T-cell (primary cell): ENCODE results near the gene FZD1. TPM values are rescaled to one million over a fixed set of nuclear protein-coding genes. Genes with fewer than 3 reads are reported as not detected.
"Not testable (repeated sequence)": the region's sequence is repeated elsewhere in the genome, so short reads cannot be mapped to it uniquely, and the experiment has no call there.

Experiments used
- ATAC-seq, 4 experiments: fragments of 200-7000 bp in 3 of 4; fragments of 150-1000 bp in 1 of 4; cut with Tn5 transposase; replicated peaks in 1 of 4; 1 replicate in 3 of 4; 2 replicates in 1 of 4; pipeline ENCODE4 v1.10.0; 2021; ENCODE audit warnings: moderate library complexity in 3 of 4, mild to moderate bottlenecking in 2 of 4, moderate number of reproducible peaks in 1 of 4
- CTCF ChIA-PET, 2 donors: fragments of 300-600 bp; sonication (Branson Sonifier 250); formaldehyde crosslinking; loops; one replicate each; lab custom pipeline; 2022; ENCODE audit warnings: antibody characterized with exemption in 2 of 2; lab: Charles Lee
- POLR2A ChIA-PET, 2 donors: fragments of 300-600 bp; sonication (Branson Sonifier 250); formaldehyde crosslinking; loops; one replicate each; lab custom pipeline; 2022; ENCODE audit warnings: antibody characterized with exemption in 2 of 2; lab: Charles Lee
- DNase-seq, 35 experiments: peaks; one replicate each; pipeline versions ENCODE4 v3.0.0 to v3.0.0-alpha.2; 2013 to 2023
- H3K27ac ChIP-seq: one replicate; pipeline ENCODE4 v1.5.1; 2013; ENCODE audit warnings: low read length
- H3K27me3 ChIP-seq, 2 experiments: replicated peaks in 1 of 2; 1 replicate in 1 of 2; 2 replicates in 1 of 2; pipeline versions ENCODE4 v1.6.1 to v1.7.0; 2013; ENCODE audit warnings: low read length in 1 of 2, mixed read lengths in 1 of 2; ENCODE audit not compliant: control insufficient read depth in 2 of 2, insufficient read depth in 2 of 2; ENCODE audit errors: extremely low read depth in 1 of 2
- H3K36me3 ChIP-seq, 2 donors: 1 replicate in 1 of 2; 2 replicates in 1 of 2; pipeline versions ENCODE4 v1.6.1 to v1.7.0; 2013; ENCODE audit warnings: low read length in 1 of 2; ENCODE audit not compliant: control insufficient read depth in 2 of 2, insufficient read depth in 1 of 2; ENCODE audit errors: extremely low read depth in 1 of 2
- H3K4me1 ChIP-seq, 2 experiments: 1 replicate in 1 of 2; 2 replicates in 1 of 2; pipeline versions ENCODE4 v1.6.1 to v1.7.0; 2013; ENCODE audit warnings: low read length in 2 of 2, mixed read lengths in 1 of 2; ENCODE audit not compliant: insufficient read depth in 2 of 2, control insufficient read depth in 1 of 2; ENCODE audit errors: extremely low read depth in 1 of 2
- H3K4me3 ChIP-seq, 2 donors: 1 replicate in 1 of 2; 2 replicates in 1 of 2; pipeline versions ENCODE4 v1.5.1 to v1.7.0; 2013; ENCODE audit warnings: mild to moderate bottlenecking in 2 of 2, low read length in 1 of 2, moderate library complexity in 1 of 2; ENCODE audit not compliant: control insufficient read depth in 1 of 2; ENCODE audit errors: extremely low read depth in 1 of 2
- H3K9me3 ChIP-seq: 2 replicates; pipeline ENCODE4 v1.7.0; 2013
- H3K27ac Mint-ChIP-seq, 2 donors: one replicate each; pipeline ENCODE4 v1.8.0; 2020 to 2021; ENCODE audit warnings: mild to moderate bottlenecking in 2 of 2, mixed read lengths in 2 of 2
- H3K27me3 Mint-ChIP-seq, 2 donors: one replicate each; pipeline ENCODE4 v1.8.0; 2021 to 2022; ENCODE audit warnings: mixed read lengths in 2 of 2
- H3K36me3 Mint-ChIP-seq: one replicate; pipeline ENCODE4 v1.8.0; 2021; ENCODE audit warnings: mixed read lengths
- H3K4me1 Mint-ChIP-seq, 3 donors: one replicate each; pipeline ENCODE4 v1.8.0; 2020 to 2022; ENCODE audit warnings: mixed read lengths in 3 of 3, mild to moderate bottlenecking in 1 of 3
- H3K4me3 Mint-ChIP-seq, 3 donors: one replicate each; pipeline ENCODE4 v1.8.0; 2020 to 2022; ENCODE audit warnings: mild to moderate bottlenecking in 3 of 3, mixed read lengths in 3 of 3, moderate library complexity in 3 of 3
- H3K9me3 Mint-ChIP-seq, 3 donors: one replicate each; pipeline ENCODE4 v1.8.0; 2020 to 2022; ENCODE audit warnings: mixed read lengths in 3 of 3
- WGBS: methylation state at CpG from one replicate; pipeline ENCODE4 v1.1.5; 2013; ENCODE audit warnings: missing lambda C conversion rate; ENCODE audit not compliant: insufficient coverage; 5-methylcytosine and 5-hydroxymethylcytosine counted together
- total RNA-seq, 35 experiments: library from RNA in 6 of 35; stranded (reverse) in 6 of 35; fragments of 120-200 nt in 1 of 35; gene quantifications; one replicate each; pipeline versions ENCODE4 v1.2.1 to v1.2.4 and lab custom pipeline; 2013 to 2026

The FZD1 gene
- total RNA-seq, 5 donors from 2014 or later (not counting 1 experiment from before 2014, with no cell fraction given) = 0.07 to 0.47 (median 0.13) TPM

DNA sequence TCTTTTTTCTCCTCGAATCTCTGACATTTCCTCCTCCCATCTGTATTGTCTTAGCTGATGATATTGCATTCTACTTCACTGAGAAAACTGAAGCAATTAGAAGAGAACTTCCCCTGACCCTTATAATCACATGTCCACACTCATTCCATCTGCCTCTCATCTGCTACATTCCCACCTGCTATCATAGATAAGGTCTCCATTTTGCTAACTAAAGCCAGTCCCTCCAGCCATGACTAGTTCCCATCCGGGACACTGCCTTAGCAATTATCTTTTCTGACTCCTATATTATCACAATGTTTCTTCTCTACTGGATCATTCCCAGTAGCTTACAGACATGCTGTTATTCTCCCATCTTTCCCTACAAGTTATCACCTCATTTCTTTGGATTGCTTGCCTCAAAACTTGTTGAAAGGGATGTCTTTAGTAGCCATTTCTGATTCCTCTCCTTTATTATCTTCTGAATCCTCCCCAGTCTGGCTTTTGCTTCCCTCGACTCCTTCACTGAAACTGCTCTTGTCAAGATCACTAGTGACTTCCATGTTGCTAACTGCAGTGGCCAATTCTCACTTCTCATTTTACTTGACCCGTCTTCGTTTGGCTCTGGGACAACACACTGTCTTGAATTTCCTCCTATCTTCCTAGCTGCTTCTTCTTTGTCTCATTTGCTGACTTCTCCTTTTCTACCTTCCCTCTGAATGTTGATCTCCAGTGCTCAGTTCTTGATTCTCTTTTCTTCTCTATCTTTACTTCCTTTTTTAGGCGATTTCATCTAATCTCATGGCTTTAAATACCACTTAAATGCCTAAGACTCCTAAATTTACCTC, 35.9 kb downstream of the FZD1 start:
- no peaks in the 10 kb centered on the region for H3K27me3 Mint-ChIP-seq
- Histone ChIP-seq H3K4me1 (no peaks in the 10 kb centered on the region), H3K27me3 (no peaks in the 10 kb centered on the region), H3K4me3 (no peak overlapping the region), H3K27ac (no peak overlapping the region), H3K36me3 (no peaks in the 10 kb centered on the region), H3K9me3 (no peaks in the 10 kb centered on the region)
- DNase-seq = no peak
- POLR2A ChIA-PET = interaction anchor here in 1 of 2 donors (0.7 kb wide), 1 partner anchor 292 kb away, joined by 3 read pairs; no protein-coding TSS in a partner anchor
- no peak for ATAC-seq
- H3K9me3 Mint-ChIP-seq = no peaks in the 10 kb centered on the region
- 72% methylated on average over 6 of the region's 6 CpGs for WGBS
- H3K36me3 Mint-ChIP-seq = no peaks in the 10 kb centered on the region
- no peak overlapping the region for H3K4me3 Mint-ChIP-seq
- no peak overlapping the region for H3K27ac Mint-ChIP-seq
- CTCF ChIA-PET = no interaction called here
- H3K4me1 Mint-ChIP-seq = no peaks in the 10 kb centered on the region

DNA sequence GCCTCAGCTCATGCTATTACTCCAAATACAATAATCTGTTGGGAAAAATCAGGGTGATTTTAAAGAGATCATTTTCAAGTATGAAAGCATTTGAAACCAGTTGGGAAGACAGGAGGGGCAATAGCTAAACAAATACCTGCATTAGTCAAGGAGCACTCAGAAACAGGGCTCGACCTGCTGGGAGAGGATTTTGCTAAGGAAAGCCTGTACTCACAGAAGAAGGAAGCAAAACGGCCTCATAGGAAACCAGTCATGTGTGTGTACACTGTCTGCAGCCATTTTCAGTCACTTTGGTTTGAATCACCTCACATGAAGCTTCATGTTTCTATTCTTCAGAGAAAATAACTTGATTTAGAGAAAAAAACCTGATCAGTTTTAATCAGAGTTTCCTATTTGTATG, 38.6 kb downstream of the FZD1 start:
- Histone ChIP-seq H3K36me3 (no peaks in the 10 kb centered on the region), H3K27me3 (no peaks in the 10 kb centered on the region), H3K9me3 (no peaks in the 10 kb centered on the region), H3K4me1 (no peaks in the 10 kb centered on the region), H3K27ac (no peak overlapping the region), H3K4me3 (no peak overlapping the region)
- POLR2A ChIA-PET = no interaction called here
- Mint-ChIP-seq H3K4me1 (no peaks in the 10 kb centered on the region), H3K36me3 (no peaks in the 10 kb centered on the region), H3K27me3 (no peaks in the 10 kb centered on the region), H3K9me3 (no peaks in the 10 kb centered on the region), H3K4me3 (no peak overlapping the region), H3K27ac (no peak overlapping the region)
- no peak for ATAC-seq
- no peak for DNase-seq
- CTCF ChIA-PET = interaction anchor here in 1 of 2 donors (0.6 kb wide), 1 partner anchor 101 kb away, joined by 3 read pairs; no protein-coding TSS in a partner anchor
- WGBS = 17% methylated on average over 2 of the region's 2 CpGs

DNA sequence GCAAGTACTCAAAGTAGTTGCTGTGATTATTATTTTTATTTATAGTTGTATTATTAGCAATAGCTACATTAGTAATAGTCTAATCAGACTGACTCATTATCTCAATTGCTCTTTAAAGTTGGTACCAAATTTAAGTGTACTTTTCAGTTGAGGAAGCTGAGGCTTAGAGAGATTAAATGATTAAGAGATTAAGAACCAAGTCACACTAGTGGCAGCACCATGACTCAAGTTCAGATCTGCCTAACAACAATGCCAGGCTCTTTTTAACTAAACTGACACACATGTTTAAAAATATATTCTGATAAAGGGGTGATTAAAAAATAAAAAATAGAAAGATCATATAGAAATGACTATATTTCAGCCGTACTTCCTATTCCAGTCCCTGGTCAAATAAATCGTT, 42.0 kb downstream of the FZD1 start:
- Histone ChIP-seq H3K27ac (no peak overlapping the region), H3K4me3 (no peak overlapping the region), H3K4me1 (no peaks in the 10 kb centered on the region), H3K27me3 (no peaks in the 10 kb centered on the region), H3K36me3 (no peaks in the 10 kb centered on the region), H3K9me3 (no peaks in the 10 kb centered on the region)
- H3K36me3 Mint-ChIP-seq = no peaks in the 10 kb centered on the region
- no peaks in the 10 kb centered on the region for H3K9me3 Mint-ChIP-seq
- ChIA-PET POLR2A (no interaction called here), CTCF (no interaction called here)
- no peak for DNase-seq
- H3K4me3 Mint-ChIP-seq = no peak overlapping the region
- no peak for ATAC-seq
- H3K27ac Mint-ChIP-seq = no peak overlapping the region
- H3K4me1 Mint-ChIP-seq = no peaks in the 10 kb centered on the region
- WGBS = no CpG with 5 or more reads among the region's 2 CpGs
- H3K27me3 Mint-ChIP-seq = no peaks in the 10 kb centered on the region

DNA sequence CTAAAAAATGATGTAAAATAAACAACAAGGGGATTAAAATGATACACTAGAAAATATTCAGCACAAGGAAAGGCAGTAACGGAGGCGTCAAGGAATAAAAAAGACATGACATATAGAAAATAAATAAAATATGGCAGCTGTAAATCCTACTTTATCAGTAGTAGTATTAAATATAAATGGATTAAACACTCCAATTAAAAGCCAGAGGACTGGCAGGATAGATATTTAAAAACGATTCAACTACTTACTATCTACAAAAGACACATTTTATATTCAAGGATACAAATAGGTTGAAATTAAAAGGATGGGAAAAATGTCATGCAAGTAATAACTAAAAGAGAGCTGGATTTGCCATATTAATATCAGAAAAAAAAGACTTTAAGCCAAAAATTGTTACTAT, 43.2 kb downstream of the FZD1 start:
- CTCF ChIA-PET = no interaction called here
- ATAC-seq (no peak), DNase-seq (no peak)
- no peaks in the 10 kb centered on the region for H3K36me3 Mint-ChIP-seq
- Histone ChIP-seq H3K27ac (no peak overlapping the region), H3K36me3 (no peaks in the 10 kb centered on the region), H3K27me3 (no peaks in the 10 kb centered on the region), H3K4me1 (no peaks in the 10 kb centered on the region), H3K4me3 (no peak overlapping the region), H3K9me3 (no peaks in the 10 kb centered on the region)
- H3K9me3 Mint-ChIP-seq = no peaks in the 10 kb centered on the region
- no peak overlapping the region for H3K27ac Mint-ChIP-seq
- H3K27me3 Mint-ChIP-seq = no peaks in the 10 kb centered on the region
- no peaks in the 10 kb centered on the region for H3K4me1 Mint-ChIP-seq
- POLR2A ChIA-PET = interaction anchor here in 1 of 2 donors (0.6 kb wide), 1 partner anchor 34 kb away, joined by 3 read pairs; no protein-coding TSS in a partner anchor
- H3K4me3 Mint-ChIP-seq = no peak overlapping the region
- no CpG with 5 or more reads among the region's 3 CpGs for WGBS

DNA sequence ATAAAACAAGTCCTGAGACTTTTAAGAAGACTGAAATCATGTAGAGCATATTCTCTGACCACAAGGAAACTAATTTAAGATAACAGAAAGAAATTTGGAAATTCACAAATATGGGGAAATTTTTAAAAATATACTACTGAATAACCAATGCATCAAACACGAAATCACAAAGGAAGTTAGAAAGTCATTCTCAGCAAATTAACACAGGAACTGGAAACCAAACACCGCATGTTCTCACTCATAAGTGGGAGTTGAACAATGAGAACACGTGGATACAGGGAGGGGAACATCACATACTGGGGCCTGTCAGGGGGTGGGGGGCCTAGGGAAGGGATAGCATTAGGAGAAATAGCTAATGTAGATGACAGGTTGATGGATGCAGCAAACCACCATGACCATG, 44.0 kb downstream of the FZD1 start:
- H3K4me3 ChIP-seq, H3K4me1 ChIP-seq, H3K36me3 ChIP-seq, H3K27me3 Mint-ChIP-seq, H3K9me3 ChIP-seq, H3K36me3 Mint-ChIP-seq, POLR2A ChIA-PET, ATAC-seq, DNase-seq, H3K27me3 ChIP-seq, H3K4me1 Mint-ChIP-seq, H3K27ac Mint-ChIP-seq, H3K9me3 Mint-ChIP-seq, CTCF ChIA-PET, H3K27ac ChIP-seq, H3K4me3 Mint-ChIP-seq: not testable (repeated sequence)
- WGBS = 0% methylated on average over 1 of the region's 3 CpGs

DNA sequence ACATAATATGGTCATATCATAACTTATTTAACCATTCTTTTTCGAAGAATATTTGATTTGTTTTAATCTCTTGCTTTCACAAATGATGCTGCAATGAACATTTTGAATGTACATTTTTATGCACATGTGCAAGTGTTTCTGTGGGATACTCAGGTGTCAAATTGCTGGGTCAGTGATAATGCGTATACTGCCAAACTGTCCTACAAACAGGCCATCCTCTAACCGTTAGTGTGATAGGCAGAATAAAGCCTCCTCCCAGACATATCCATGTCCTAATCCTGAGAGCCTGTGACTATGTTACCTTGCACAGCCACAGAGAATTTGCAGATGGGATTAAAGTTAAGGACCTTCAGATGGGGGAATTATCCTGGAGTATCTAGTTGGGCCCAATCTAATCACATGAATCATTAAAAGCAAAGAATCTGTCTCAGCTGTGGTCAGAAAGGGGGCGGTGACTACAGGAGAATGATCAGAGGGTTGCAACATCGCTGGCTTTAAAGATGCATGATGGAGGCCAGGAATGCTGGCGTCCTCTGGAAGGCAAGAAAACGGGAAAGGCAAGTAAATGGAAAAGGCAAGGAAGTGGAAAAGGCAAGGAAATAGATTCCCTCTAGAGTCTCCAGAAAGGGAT, 46.7 kb downstream of the FZD1 start:
- Histone ChIP-seq H3K4me3 (no peak overlapping the region), H3K36me3 (no peaks in the 10 kb centered on the region), H3K27me3 (no peaks in the 10 kb centered on the region), H3K9me3 (no peaks in the 10 kb centered on the region), H3K27ac (no peak overlapping the region), H3K4me1 (no peaks in the 10 kb centered on the region)
- CTCF ChIA-PET = no interaction called here
- no peaks in the 10 kb centered on the region for H3K9me3 Mint-ChIP-seq
- no peak for ATAC-seq
- no peak overlapping the region for H3K27ac Mint-ChIP-seq
- H3K36me3 Mint-ChIP-seq = no peaks in the 10 kb centered on the region
- no peaks in the 10 kb centered on the region for H3K27me3 Mint-ChIP-seq
- no peak for DNase-seq
- H3K4me1 Mint-ChIP-seq = no peaks in the 10 kb centered on the region
- no peak overlapping the region for H3K4me3 Mint-ChIP-seq
- 91% methylated on average over 4 of the region's 7 CpGs for WGBS
- POLR2A ChIA-PET = no interaction called here
